Stimulated activated CD4-positive, alpha-beta T cell treated with anti-CD3 and anti-CD28 coated beads, TNF-alpha, amount 100 ng/mL, for 24 hours (primary cell): ENCODE measurements around the gene BORA.
A peak's percentile ranks its signal among the peaks of the same experiment; 100 is the strongest.
"Not testable (repeated sequence)": the region's sequence is repeated elsewhere in the genome, so short reads cannot be mapped to it uniquely, and the experiment has no call there.

Experiments
- DNase-seq, 3 experiments: peaks; one replicate each; pipeline ENCODE4 v3.0.0-alpha.2; 2020; ENCODE audit warnings: low read depth in 3 of 3

BORA gene

GRCh38 chr13:72763411-72763810 lies 35.7 kb downstream of the BORA start:
- DNase-seq = no peak

GRCh38 chr13:72774019-72774418 lies 46.3 kb downstream of the BORA start:
- DNase-seq = no peak

DNA sequence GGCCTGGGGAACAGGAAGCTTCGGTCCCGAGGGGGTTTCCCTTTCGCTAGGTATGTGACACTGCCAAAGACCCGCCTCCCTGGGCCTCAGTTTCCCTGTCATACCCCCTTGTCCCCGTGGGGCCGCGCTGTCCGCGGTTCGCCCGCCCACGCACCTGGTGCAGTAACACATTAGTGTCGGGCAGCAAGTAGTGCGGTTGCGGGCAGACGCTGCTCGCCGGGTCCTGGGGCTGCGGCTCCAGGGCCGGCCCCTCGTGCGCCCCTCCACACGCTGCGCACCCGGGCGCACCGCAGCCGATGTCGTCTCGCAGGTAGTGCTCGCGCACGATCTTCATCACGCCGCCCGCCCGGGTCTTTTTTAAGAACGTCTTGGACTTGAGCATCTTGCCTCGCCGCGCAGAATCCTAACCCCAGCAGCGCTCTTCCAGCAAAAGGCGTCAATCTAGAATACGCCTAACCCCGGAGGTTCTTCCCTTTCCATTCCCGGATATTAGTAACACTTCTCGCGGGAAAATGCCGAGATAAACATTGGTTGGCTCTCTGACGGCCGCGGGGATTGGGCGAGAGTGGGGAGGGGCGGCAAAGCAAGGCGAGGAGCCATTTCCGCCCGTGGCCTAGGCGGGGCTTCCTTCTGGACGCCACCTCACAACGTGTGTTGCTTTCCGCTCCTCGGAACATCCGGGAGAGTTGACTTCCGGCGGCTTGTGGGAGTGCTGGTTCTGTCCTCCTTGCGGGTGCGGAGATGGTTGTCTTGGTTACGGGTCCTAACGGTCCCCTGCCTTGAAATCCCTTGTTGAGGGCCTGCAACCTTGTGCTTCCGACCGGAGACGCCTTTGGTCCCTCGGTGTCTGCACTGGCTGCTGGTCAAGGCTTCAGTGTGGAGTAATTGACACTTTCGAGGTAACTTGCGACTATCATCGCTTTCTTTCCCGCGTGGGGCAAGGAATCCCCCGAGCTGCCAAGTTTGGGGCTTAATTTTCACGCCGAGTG lies 54.0 kb downstream of the BORA start, which contains the start of the genes DIS3 and PIBF1:
Gene DIS3 (minus strand): TSS at position 450 of the 989 bp plus-strand sequence. CDS start 68 bp downstream, at position 382.
Gene PIBF1 (plus strand): TSS at position 683 of the 989 bp plus-strand sequence. CDS start 1,337 bp downstream, outside the sequence.
- peak; percentile 94 to 96 (median 96) for DNase-seq

DNA sequence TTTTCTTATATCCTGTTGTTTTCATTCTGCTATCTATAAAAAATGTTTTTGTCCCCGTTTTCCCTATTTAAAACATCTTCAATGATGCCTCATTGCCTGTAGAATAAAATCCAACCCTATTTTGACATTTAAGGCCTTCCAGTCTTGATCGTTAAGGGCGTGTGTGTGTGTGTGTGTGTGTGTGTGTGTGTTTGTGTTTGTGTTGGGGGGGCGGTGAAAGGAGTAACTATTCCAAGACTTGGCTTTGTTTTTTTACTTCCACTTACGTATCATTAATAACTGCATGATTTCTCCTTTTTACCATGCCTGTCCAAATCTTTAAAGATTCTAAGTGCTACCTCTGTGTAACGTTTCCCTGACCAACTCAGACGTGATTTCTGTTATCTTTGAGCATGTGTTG lies 55.0 kb downstream of the BORA start:
- DNase-seq = no peak

DNA sequence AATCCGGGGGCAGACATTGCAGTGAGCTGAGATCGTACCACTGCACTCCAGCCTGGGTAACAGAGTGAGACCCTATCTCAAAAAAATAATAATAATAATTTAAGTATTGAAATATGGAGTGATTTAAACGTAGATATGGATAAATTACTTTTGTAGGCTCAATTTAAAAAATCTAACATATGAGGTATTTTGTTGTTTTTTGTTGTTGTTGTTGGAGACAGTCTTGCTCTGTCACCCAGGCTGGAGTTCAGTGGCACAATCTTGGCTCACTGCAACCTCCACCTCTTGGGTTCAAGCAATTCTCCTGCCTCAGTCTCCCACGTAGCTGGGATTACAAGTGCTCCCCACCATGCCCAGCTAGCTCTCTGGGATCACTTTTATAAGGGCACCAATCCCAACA lies 57.0 kb downstream of the BORA start:
- not testable (repeated sequence) for DNase-seq

- DNase-seq = no peak
Measured at GRCh38 chr13:72788831-72789230, 61.1 kb downstream of the BORA start.

DNA sequence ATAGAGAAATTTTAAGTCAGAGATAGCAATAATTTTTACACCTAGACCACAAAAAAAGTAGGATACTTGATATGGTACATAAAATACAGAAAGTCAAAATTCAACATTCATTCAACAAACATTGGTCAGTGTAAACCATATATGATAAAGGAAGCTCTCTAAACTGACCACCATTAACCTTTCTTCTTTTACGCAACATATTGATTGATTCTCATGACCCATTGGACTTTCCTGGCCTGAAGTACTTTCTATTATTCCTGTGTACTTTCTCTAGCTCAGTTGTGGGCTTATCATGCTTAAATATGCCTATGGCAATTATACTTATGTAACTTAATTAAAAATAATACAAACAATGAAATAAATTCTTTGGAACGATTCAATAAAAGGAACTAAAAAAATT lies 64.9 kb downstream of the BORA start:
- DNase-seq = no peak

GRCh38 chr13:72798817-72799216 lies 71.1 kb downstream of the BORA start:
- DNase-seq = no peak

- DNase-seq = no peak
Measured at GRCh38 chr13:72804301-72804700, 76.6 kb downstream of the BORA start.
